ENCODE measurements around the gene PCBD2.
"Not testable (repeated sequence)": the region's sequence is repeated elsewhere in the genome, so short reads cannot be mapped to it uniquely, and the experiment has no call there.

PCBD2 gene

GRCh38 chr5:134990183-134990582 is 85.3 kb downstream of the PCBD2 start:
- H3K4me3 Mint-ChIP-seq, CTCF ChIA-PET, H3K4me1 Mint-ChIP-seq, DNase-seq, H3K9me3 Mint-ChIP-seq, H3K36me3 Mint-ChIP-seq, H3K27ac Mint-ChIP-seq: not testable (repeated sequence)
- H3K27me3 Mint-ChIP-seq = peaks cover 17% of the 10 kb centered on the region

- no peak overlapping the region for H3K4me3 Mint-ChIP-seq
- H3K4me1 Mint-ChIP-seq = no peaks in the 10 kb centered on the region
- H3K27ac Mint-ChIP-seq = no peak overlapping the region
- CTCF ChIA-PET = no interaction called here
- no peak for DNase-seq
- H3K27me3 Mint-ChIP-seq = peaks cover 14% of the 10 kb centered on the region
- H3K36me3 Mint-ChIP-seq = no peaks in the 10 kb centered on the region
- peaks cover 2% of the 10 kb centered on the region for H3K9me3 Mint-ChIP-seq
Measured at GRCh38 chr5:134992148-134992547, 87.2 kb downstream of the PCBD2 start.

GRCh38 chr5:134993161-134993560 is 88.2 kb downstream of the PCBD2 start:
- Mint-ChIP-seq H3K9me3 (peaks cover 4% of the 10 kb centered on the region), H3K4me1 (no peaks in the 10 kb centered on the region)
- CTCF ChIA-PET = no interaction called here

GRCh38 chr5:134994560-134995156 is 89.7 kb downstream of the PCBD2 start:
- Mint-ChIP-seq H3K27me3 (peaks cover 14% of the 10 kb centered on the region), H3K4me3 (no peak overlapping the region), H3K36me3 (no peaks in the 10 kb centered on the region), H3K9me3 (peaks cover 6% of the 10 kb centered on the region), H3K4me1 (no peaks in the 10 kb centered on the region), H3K27ac (no peak overlapping the region)
- CTCF ChIA-PET = no interaction called here
- no peak for DNase-seq

More at GRCh38 chr5:134993161-134993560, 88.2 kb downstream of the PCBD2 start:
- no peak overlapping the region for H3K27ac Mint-ChIP-seq
- DNase-seq = no peak
- peaks cover 18% of the 10 kb centered on the region for H3K27me3 Mint-ChIP-seq
- no peak overlapping the region for H3K4me3 Mint-ChIP-seq
- H3K36me3 Mint-ChIP-seq = no peaks in the 10 kb centered on the region

GRCh38 chr5:134995850-134996402 is 91.0 kb downstream of the PCBD2 start:
- H3K36me3 Mint-ChIP-seq = no peaks in the 10 kb centered on the region
- CTCF ChIA-PET = no interaction called here
- no peak for DNase-seq
- H3K9me3 Mint-ChIP-seq = peaks cover 4% of the 10 kb centered on the region
- H3K4me3 Mint-ChIP-seq = no peak overlapping the region
- no peaks in the 10 kb centered on the region for H3K4me1 Mint-ChIP-seq
- no peak overlapping the region for H3K27ac Mint-ChIP-seq
- peaks cover 9% of the 10 kb centered on the region for H3K27me3 Mint-ChIP-seq

GRCh38 chr5:134997015-134997414 is 92.1 kb downstream of the PCBD2 start:
- no peak for DNase-seq
- Mint-ChIP-seq H3K27me3 (peaks cover 9% of the 10 kb centered on the region), H3K9me3 (peaks cover 4% of the 10 kb centered on the region), H3K4me1 (no peaks in the 10 kb centered on the region), H3K36me3 (no peaks in the 10 kb centered on the region), H3K27ac (no peak overlapping the region), H3K4me3 (no peak overlapping the region)
- CTCF ChIA-PET = no interaction called here

- not testable (repeated sequence) for H3K4me3 Mint-ChIP-seq, DNase-seq, H3K36me3 Mint-ChIP-seq
Measured at GRCh38 chr5:134998068-134998467, 93.1 kb downstream of the PCBD2 start.

GRCh38 chr5:135004376-135004775 is 99.4 kb downstream of the PCBD2 start:
- peaks cover 4% of the 10 kb centered on the region for H3K27me3 Mint-ChIP-seq
- no peak overlapping the region for H3K4me3 Mint-ChIP-seq
- no peak for DNase-seq
- CTCF ChIA-PET = no interaction called here
- no peaks in the 10 kb centered on the region for H3K9me3 Mint-ChIP-seq
- H3K27ac Mint-ChIP-seq = no peak overlapping the region
- H3K4me1 Mint-ChIP-seq = no peaks in the 10 kb centered on the region
- H3K36me3 Mint-ChIP-seq = no peaks in the 10 kb centered on the region

More at GRCh38 chr5:134998068-134998467, 93.1 kb downstream of the PCBD2 start:
- H3K9me3 Mint-ChIP-seq, CTCF ChIA-PET, H3K27me3 Mint-ChIP-seq, H3K4me1 Mint-ChIP-seq, H3K27ac Mint-ChIP-seq: not testable (repeated sequence)

GRCh38 chr5:135005076-135005475 is 100.1 kb downstream of the PCBD2 start:
- no peak overlapping the region for H3K27ac Mint-ChIP-seq
- no peaks in the 10 kb centered on the region for H3K36me3 Mint-ChIP-seq
- CTCF ChIA-PET = no interaction called here
- H3K4me3 Mint-ChIP-seq = no peak overlapping the region
- H3K9me3 Mint-ChIP-seq = no peaks in the 10 kb centered on the region
- H3K4me1 Mint-ChIP-seq = no peaks in the 10 kb centered on the region
- DNase-seq = no peak
- peaks cover 4% of the 10 kb centered on the region for H3K27me3 Mint-ChIP-seq

GRCh38 chr5:135007305-135007704 is 102.4 kb downstream of the PCBD2 start:
- Mint-ChIP-seq H3K4me1 (no peaks in the 10 kb centered on the region), H3K36me3 (no peaks in the 10 kb centered on the region), H3K27me3 (peaks cover 7% of the 10 kb centered on the region), H3K4me3 (no peak overlapping the region), H3K27ac (no peak overlapping the region), H3K9me3 (no peaks in the 10 kb centered on the region)
- DNase-seq = no peak
- CTCF ChIA-PET = no interaction called here

- H3K27ac Mint-ChIP-seq = no peak overlapping the region
- no peak for DNase-seq
- H3K4me3 Mint-ChIP-seq = no peak overlapping the region
- CTCF ChIA-PET = no interaction called here
- no peaks in the 10 kb centered on the region for H3K4me1 Mint-ChIP-seq
- no peaks in the 10 kb centered on the region for H3K36me3 Mint-ChIP-seq
- H3K9me3 Mint-ChIP-seq = no peaks in the 10 kb centered on the region
- peaks cover 7% of the 10 kb centered on the region for H3K27me3 Mint-ChIP-seq
Measured at GRCh38 chr5:135007749-135008363, 102.9 kb downstream of the PCBD2 start.

- Mint-ChIP-seq H3K27ac (no peak overlapping the region), H3K4me3 (no peak overlapping the region), H3K36me3 (no peaks in the 10 kb centered on the region), H3K27me3 (peaks cover 7% of the 10 kb centered on the region), H3K4me1 (no peaks in the 10 kb centered on the region), H3K9me3 (no peaks in the 10 kb centered on the region)
- CTCF ChIA-PET = no interaction called here
- DNase-seq = no peak
Measured at GRCh38 chr5:135008556-135008955, 103.6 kb downstream of the PCBD2 start.

GRCh38 chr5:135008981-135009735 is 104.2 kb downstream of the PCBD2 start:
- Mint-ChIP-seq H3K4me3 (no peak overlapping the region), H3K36me3 (no peaks in the 10 kb centered on the region), H3K27ac (no peak overlapping the region), H3K4me1 (no peaks in the 10 kb centered on the region), H3K27me3 (peaks cover 7% of the 10 kb centered on the region), H3K9me3 (no peaks in the 10 kb centered on the region)
- CTCF ChIA-PET = no interaction called here
- DNase-seq = no peak

GRCh38 chr5:135009736-135010501 is 105.0 kb downstream of the PCBD2 start:
- H3K9me3 Mint-ChIP-seq = no peaks in the 10 kb centered on the region
- CTCF ChIA-PET = no interaction called here
- no peaks in the 10 kb centered on the region for H3K4me1 Mint-ChIP-seq
- peaks cover 7% of the 10 kb centered on the region for H3K27me3 Mint-ChIP-seq
- no peak for DNase-seq
- no peak overlapping the region for H3K27ac Mint-ChIP-seq
- H3K36me3 Mint-ChIP-seq = no peaks in the 10 kb centered on the region
- no peak overlapping the region for H3K4me3 Mint-ChIP-seq
